ENCODE data around the gene MPC1L.
"Not testable (repeated sequence)": the region's sequence is repeated elsewhere in the genome, so short reads cannot be mapped to it uniquely, and the experiment has no call there.

Gene MPC1L

GRCh38 chrX:40587623-40588022 is 35.6 kb upstream of the MPC1L start:
- not testable (repeated sequence) for H3K4me1 ChIP-seq (ENCODE audit: control insufficient read depth, insufficient read depth, low read length); DNase-seq (ENCODE audit: low read depth); H3K9me3 ChIP-seq (ENCODE audit: control insufficient read depth, low read length); H3K4me3 ChIP-seq (ENCODE audit: low read length); H3K9ac ChIP-seq (ENCODE audit: low read length)
- peaks cover 19% of the 10 kb centered on the region for H3K27me3 ChIP-seq (replicated peaks; ENCODE audit: control insufficient read depth, insufficient read depth, low read length)
- H3K36me3 ChIP-seq (ENCODE audit: control insufficient read depth, insufficient read depth, low read length, severe bottlenecking) = peaks cover 21% of the 10 kb centered on the region

- H3K9ac ChIP-seq (ENCODE audit: low read length); H3K9me3 ChIP-seq (ENCODE audit: control insufficient read depth, low read length); H3K4me1 ChIP-seq (ENCODE audit: control insufficient read depth, insufficient read depth, low read length); DNase-seq (ENCODE audit: low read depth); H3K4me3 ChIP-seq (ENCODE audit: low read length): not testable (repeated sequence)
- Histone ChIP-seq H3K27me3 (replicated peaks; ENCODE audit: control insufficient read depth, insufficient read depth, low read length) (peaks cover 15% of the 10 kb centered on the region), H3K36me3 (ENCODE audit: control insufficient read depth, insufficient read depth, low read length, severe bottlenecking) (peaks cover 21% of the 10 kb centered on the region)
These were observed 33.5 kb upstream of the MPC1L start for GRCh38 chrX:40589616-40590321.

GRCh38 chrX:40603446-40603845 is 19.8 kb upstream of the MPC1L start:
- Histone ChIP-seq H3K36me3 (ENCODE audit: control insufficient read depth, insufficient read depth, low read length, severe bottlenecking) (peaks cover 46% of the 10 kb centered on the region), H3K4me1 (ENCODE audit: control insufficient read depth, insufficient read depth, low read length) (no peaks in the 10 kb centered on the region), H3K9me3 (ENCODE audit: control insufficient read depth, low read length) (no peaks in the 10 kb centered on the region), H3K27me3 (replicated peaks; ENCODE audit: control insufficient read depth, insufficient read depth, low read length) (peaks cover 14% of the 10 kb centered on the region), H3K4me3 (ENCODE audit: low read length) (no peak overlapping the region), H3K9ac (ENCODE audit: low read length) (no peak overlapping the region)
- DNase-seq (ENCODE audit: low read depth) = no peak

- Histone ChIP-seq H3K36me3 (ENCODE audit: control insufficient read depth, insufficient read depth, low read length, severe bottlenecking) (peaks cover 18% of the 10 kb centered on the region), H3K9me3 (ENCODE audit: control insufficient read depth, low read length) (no peaks in the 10 kb centered on the region), H3K27me3 (replicated peaks; ENCODE audit: control insufficient read depth, insufficient read depth, low read length) (peaks cover 15% of the 10 kb centered on the region), H3K4me1 (ENCODE audit: control insufficient read depth, insufficient read depth, low read length) (no peaks in the 10 kb centered on the region), H3K4me3 (ENCODE audit: low read length) (no peak overlapping the region), H3K9ac (ENCODE audit: low read length) (no peak overlapping the region)
- DNase-seq (ENCODE audit: low read depth) = no peak
These were observed 15.8 kb upstream of the MPC1L start for GRCh38 chrX:40607381-40607780.

- no peak for DNase-seq (ENCODE audit: low read depth)
- Histone ChIP-seq H3K27me3 (replicated peaks; ENCODE audit: control insufficient read depth, insufficient read depth, low read length) (peaks cover 13% of the 10 kb centered on the region), H3K9me3 (ENCODE audit: control insufficient read depth, low read length) (no peaks in the 10 kb centered on the region), H3K36me3 (ENCODE audit: control insufficient read depth, insufficient read depth, low read length, severe bottlenecking) (no peaks in the 10 kb centered on the region), H3K9ac (ENCODE audit: low read length) (no peak overlapping the region), H3K4me3 (ENCODE audit: low read length) (no peak overlapping the region), H3K4me1 (ENCODE audit: control insufficient read depth, insufficient read depth, low read length) (no peaks in the 10 kb centered on the region)
These were observed 10.7 kb upstream of the MPC1L start for GRCh38 chrX:40612511-40612910.

GRCh38 chrX:40615976-40616375 is 7.3 kb upstream of the MPC1L start:
- Histone ChIP-seq H3K36me3 (ENCODE audit: control insufficient read depth, insufficient read depth, low read length, severe bottlenecking) (no peaks in the 10 kb centered on the region), H3K4me1 (ENCODE audit: control insufficient read depth, insufficient read depth, low read length) (no peaks in the 10 kb centered on the region), H3K9ac (ENCODE audit: low read length) (no peak overlapping the region), H3K27me3 (replicated peaks; ENCODE audit: control insufficient read depth, insufficient read depth, low read length) (peaks cover 12% of the 10 kb centered on the region), H3K9me3 (ENCODE audit: control insufficient read depth, low read length) (no peaks in the 10 kb centered on the region), H3K4me3 (ENCODE audit: low read length) (no peak overlapping the region)
- no peak for DNase-seq (ENCODE audit: low read depth)

GRCh38 chrX:40617566-40617965 is 5.7 kb upstream of the MPC1L start:
- no peak for DNase-seq (ENCODE audit: low read depth)
- Histone ChIP-seq H3K4me1 (ENCODE audit: control insufficient read depth, insufficient read depth, low read length) (no peaks in the 10 kb centered on the region), H3K27me3 (replicated peaks; ENCODE audit: control insufficient read depth, insufficient read depth, low read length) (peaks cover 23% of the 10 kb centered on the region), H3K36me3 (ENCODE audit: control insufficient read depth, insufficient read depth, low read length, severe bottlenecking) (no peaks in the 10 kb centered on the region), H3K9me3 (ENCODE audit: control insufficient read depth, low read length) (no peaks in the 10 kb centered on the region), H3K4me3 (ENCODE audit: low read length) (no peak overlapping the region), H3K9ac (ENCODE audit: low read length) (no peak overlapping the region)

GRCh38 chrX:40622479-40623138 is 619 bp upstream of the MPC1L start:
- Histone ChIP-seq H3K9ac (ENCODE audit: low read length) (no peak overlapping the region), H3K36me3 (ENCODE audit: control insufficient read depth, insufficient read depth, low read length, severe bottlenecking) (peaks cover 4% of the 10 kb centered on the region), H3K4me1 (ENCODE audit: control insufficient read depth, insufficient read depth, low read length) (peaks cover 3% of the 10 kb centered on the region), H3K4me3 (ENCODE audit: low read length) (no peak overlapping the region), H3K9me3 (ENCODE audit: control insufficient read depth, low read length) (no peaks in the 10 kb centered on the region), H3K27me3 (replicated peaks; ENCODE audit: control insufficient read depth, insufficient read depth, low read length) (peaks cover 27% of the 10 kb centered on the region)
- no peak for DNase-seq (ENCODE audit: low read depth)

GRCh38 chrX:40623665-40624064 is 437 bp downstream of the MPC1L start:
- Histone ChIP-seq H3K36me3 (ENCODE audit: control insufficient read depth, insufficient read depth, low read length, severe bottlenecking) (peaks cover 12% of the 10 kb centered on the region), H3K4me1 (ENCODE audit: control insufficient read depth, insufficient read depth, low read length) (peaks cover 7% of the 10 kb centered on the region), H3K9ac (ENCODE audit: low read length) (no peak overlapping the region), H3K9me3 (ENCODE audit: control insufficient read depth, low read length) (no peaks in the 10 kb centered on the region), H3K4me3 (ENCODE audit: low read length) (no peak overlapping the region), H3K27me3 (replicated peaks; ENCODE audit: control insufficient read depth, insufficient read depth, low read length) (peaks cover 21% of the 10 kb centered on the region)
- DNase-seq (ENCODE audit: low read depth) = no peak

GRCh38 chrX:40625294-40625693 is 2.1 kb downstream of the MPC1L start:
- peaks cover 10% of the 10 kb centered on the region for H3K4me1 ChIP-seq (ENCODE audit: control insufficient read depth, insufficient read depth, low read length)
- no peaks in the 10 kb centered on the region for H3K9me3 ChIP-seq (ENCODE audit: control insufficient read depth, low read length)
- DNase-seq (ENCODE audit: low read depth) = no peak
- no peak overlapping the region for H3K9ac ChIP-seq (ENCODE audit: low read length)
- no peak overlapping the region for H3K4me3 ChIP-seq (ENCODE audit: low read length)
- H3K27me3 ChIP-seq (replicated peaks; ENCODE audit: control insufficient read depth, insufficient read depth, low read length) = peaks cover 21% of the 10 kb centered on the region
- H3K36me3 ChIP-seq (ENCODE audit: control insufficient read depth, insufficient read depth, low read length, severe bottlenecking) = peaks cover 26% of the 10 kb centered on the region

- Histone ChIP-seq H3K27me3 (replicated peaks; ENCODE audit: control insufficient read depth, insufficient read depth, low read length) (peaks cover 9% of the 10 kb centered on the region), H3K9ac (ENCODE audit: low read length) (peak overlapping the region; percentile 4), H3K36me3 (ENCODE audit: control insufficient read depth, insufficient read depth, low read length, severe bottlenecking) (peaks cover 53% of the 10 kb centered on the region), H3K9me3 (ENCODE audit: control insufficient read depth, low read length) (no peaks in the 10 kb centered on the region), H3K4me3 (ENCODE audit: low read length) (no peak overlapping the region), H3K4me1 (ENCODE audit: control insufficient read depth, insufficient read depth, low read length) (peaks cover 10% of the 10 kb centered on the region)
- DNase-seq (ENCODE audit: low read depth) = peak; percentile 60
These were observed 5.3 kb downstream of the MPC1L start for GRCh38 chrX:40628506-40628905.
